ENCODE data around the gene UGDH. TPM values are rescaled to one million over a fixed set of nuclear protein-coding genes. Genes with fewer than 3 reads are reported as not detected.
"Not testable (repeated sequence)": the region's sequence is repeated elsewhere in the genome, so short reads cannot be mapped to it uniquely, and the experiment has no call there.

The UGDH gene
- total and polyA plus RNA-seq, 2 of the 13 experiments (the other 11 are each of a cell fraction or from before 2014, with no cell fraction given): 99.0 to 384 TPM

- TF ChIP-seq ZNF781 (CRISPR knock-in tag; IDR thresholded peaks at IDR 0.05; ENCODE audit: borderline replicate concordance, not compliant biosample characterization) (no peak), ATF6 (CRISPR knock-in tag; conservative IDR thresholded peaks at IDR 0.05) (no peak), RFX1 (IDR thresholded peaks at IDR 0.05) (no peak), ZNF180 (CRISPR knock-in tag; IDR thresholded peaks at IDR 0.05; ENCODE audit: borderline replicate concordance, low read depth) (no peak), SMARCC2 (IDR thresholded peaks at IDR 0.05) (no peak), NR2F2 (IDR thresholded peaks at IDR 0.05; ENCODE audit: borderline replicate concordance, low read depth) (no peak), ZNF775 (CRISPR knock-in tag; IDR thresholded peaks at IDR 0.05; ENCODE audit: borderline replicate concordance) (no peak), MLXIP (CRISPR knock-in tag; IDR thresholded peaks at IDR 0.05; ENCODE audit: borderline replicate concordance) (no peak), CENPX (CRISPR knock-in tag; IDR thresholded peaks at IDR 0.05) (no peak), THYN1 (CRISPR knock-in tag; IDR thresholded peaks at IDR 0.05; ENCODE audit: borderline replicate concordance, low read depth) (no peak), SRSF4 (IDR thresholded peaks at IDR 0.05; ENCODE audit: low read depth, low read length, poor library complexity, severe bottlenecking) (no peak)
- TF ChIP-seq, protein P1, sequence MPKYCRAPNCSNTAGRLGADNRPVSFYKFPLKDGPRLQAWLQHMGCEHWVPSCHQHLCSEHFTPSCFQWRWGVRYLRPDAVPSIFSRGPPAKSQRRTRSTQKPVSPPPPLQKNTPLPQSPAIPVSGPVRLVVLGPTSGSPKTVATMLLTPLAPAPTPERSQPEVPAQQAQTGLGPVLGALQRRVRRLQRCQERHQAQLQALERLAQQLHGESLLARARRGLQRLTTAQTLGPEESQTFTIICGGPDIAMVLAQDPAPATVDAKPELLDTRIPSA (CRISPR knock-in tag; IDR thresholded peaks at IDR 0.05; ENCODE audit: borderline replicate concordance): no peak
- WGBS (ENCODE audit: low lambda C conversion rate): 30% methylated on average over 1 of the region's 1 CpG
- no peak overlapping the region for H3K27ac ChIP-seq (ENCODE audit: extremely low read length, insufficient read depth, low read length)
- no peak overlapping the region for H3K4me2 ChIP-seq (ENCODE audit: low read depth, low read length)
- intact Hi-C loops (cut with micrococcal nuclease; ENCODE audit: unreplicated experiment): no loop called here
- no peak overlapping the region for H3K9ac ChIP-seq (ENCODE audit: insufficient read depth, low read depth, low read length)
- BruUV-seq (replicated peaks): no TSS peak
- H3K27me3 ChIP-seq (ENCODE audit: control insufficient read depth in 1 of 2, insufficient read depth in 2 of 2, low read length in 2 of 2): no peaks in the 10 kb centered on the region
- H3K36me3 ChIP-seq (replicated peaks in 1 of 2; ENCODE audit: control insufficient read depth in 1 of 2, insufficient read depth in 2 of 2, low read length in 2 of 2): no peaks in the 10 kb centered on the region
- H3K4me1 ChIP-seq (ENCODE audit: insufficient read depth, low read length): peaks cover 24% of the 10 kb centered on the region
- no peak for ATAC-seq
- H3K79me2 ChIP-seq (ENCODE audit: insufficient read depth, low read length): no peaks in the 10 kb centered on the region
- no peaks in the 10 kb centered on the region for H3K9me3 ChIP-seq (ENCODE audit: low read length)
- ChIA-PET CTCF (ENCODE audit: low intra/inter-chr PET ratio, low total read pairs) (no interaction called here), POLR2A (no interaction called here)
- no peak overlapping the region for H3K4me3 ChIP-seq (replicated peaks in 1 of 3; ENCODE audit: insufficient read depth in 1 of 3, low read depth in 2 of 3, low read length in 3 of 3)
- no peak for DNase-seq (ENCODE audit: low spot score)
- H4K20me1 ChIP-seq (ENCODE audit: insufficient read depth, low read length): no peaks in the 10 kb centered on the region
- FAIRE-seq: no peak
- no peak overlapping the region for H2AFZ ChIP-seq (ENCODE audit: low read length)
- in situ Hi-C loops (cut with HindIII; ENCODE audit: extremely low pct_ligation_motif_present, low pct_unique_long_range_greater_than_20kb): no loop called here
These were observed 17.5 kb upstream of the UGDH start for GRCh38 chr4:39544580-39545315.

DNA sequence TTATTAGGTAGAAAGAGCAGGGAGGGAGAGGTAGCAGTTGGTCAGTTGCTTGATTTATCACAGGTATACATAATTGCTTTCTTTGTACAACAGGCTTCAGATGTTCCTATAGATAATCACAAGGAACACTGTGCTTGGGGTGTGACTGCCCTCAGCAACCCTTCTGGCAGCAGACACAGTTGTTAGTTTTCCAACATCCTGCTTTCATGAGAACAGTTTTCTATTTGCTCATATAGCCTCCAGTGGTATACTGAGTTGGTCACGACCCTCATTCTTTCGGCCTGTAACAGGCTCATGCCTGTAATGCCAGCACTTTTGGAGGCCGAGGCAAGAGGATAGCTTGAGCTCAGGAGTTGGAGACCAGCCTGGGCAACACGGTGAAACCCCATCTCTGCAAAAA lies 16.8 kb upstream of the UGDH start:
- WGBS (ENCODE audit: low lambda C conversion rate): 95% methylated on average over 4 of the region's 4 CpGs
- in situ Hi-C loops (cut with HindIII; ENCODE audit: extremely low pct_ligation_motif_present, low pct_unique_long_range_greater_than_20kb); BruUV-seq (replicated peaks); H4K20me1 ChIP-seq (ENCODE audit: insufficient read depth, low read length); FAIRE-seq; H3K4me3 ChIP-seq (replicated peaks in 1 of 3; ENCODE audit: insufficient read depth in 1 of 3, low read depth in 2 of 3, low read length in 3 of 3); DNase-seq (ENCODE audit: low spot score); H3K9ac ChIP-seq (ENCODE audit: insufficient read depth, low read depth, low read length); H3K27me3 ChIP-seq (ENCODE audit: control insufficient read depth in 1 of 2, insufficient read depth in 2 of 2, low read length in 2 of 2); CTCF ChIA-PET (ENCODE audit: low intra/inter-chr PET ratio, low total read pairs); H2AFZ ChIP-seq (ENCODE audit: low read length); H3K79me2 ChIP-seq (ENCODE audit: insufficient read depth, low read length); intact Hi-C loops (cut with micrococcal nuclease; ENCODE audit: unreplicated experiment); POLR2A ChIA-PET; H3K4me2 ChIP-seq (ENCODE audit: low read depth, low read length); H3K27ac ChIP-seq (ENCODE audit: extremely low read length, insufficient read depth, low read length); ATAC-seq; H3K36me3 ChIP-seq (replicated peaks in 1 of 2; ENCODE audit: control insufficient read depth in 1 of 2, insufficient read depth in 2 of 2, low read length in 2 of 2); H3K9me3 ChIP-seq (ENCODE audit: low read length): not testable (repeated sequence)
- H3K4me1 ChIP-seq (ENCODE audit: insufficient read depth, low read length): peaks cover 31% of the 10 kb centered on the region
